ENCODE measurements around the gene POLE2.
"Not testable (repeated sequence)": the region's sequence is repeated elsewhere in the genome, so short reads cannot be mapped to it uniquely, and the experiment has no call there.

POLE2 gene

GRCh38 chr14:49657500-49657899, 30.5 kb downstream of the POLE2 start:
- DNase-seq, result not testable (repeated sequence)

GRCh38 chr14:49654511-49654910, 33.5 kb downstream of the POLE2 start:
- DNase-seq, result no peak

GRCh38 chr14:49653508-49653907, 34.5 kb downstream of the POLE2 start:
- no peak for DNase-seq

DNA sequence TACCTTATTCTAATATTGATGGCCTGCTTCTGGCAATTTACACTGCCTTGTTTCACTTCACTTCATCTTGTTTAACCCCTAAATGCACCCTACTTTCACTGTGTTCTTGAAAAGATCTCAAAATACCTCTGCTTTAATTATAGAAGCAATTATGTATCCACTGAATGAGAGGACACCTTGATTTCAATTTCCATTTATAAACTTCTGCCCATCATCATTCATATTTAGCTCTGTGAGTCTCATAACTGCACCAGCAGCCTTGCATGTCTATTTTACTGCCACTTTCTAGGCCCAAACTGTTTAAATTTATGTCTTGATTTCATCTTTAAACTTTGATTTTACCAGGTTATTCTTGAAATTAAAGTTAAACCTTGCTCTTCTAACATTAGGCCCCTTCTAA, 45.9 kb downstream of the POLE2 start:
- DNase-seq, result no peak

GRCh38 chr14:49641697-49642129, 46.3 kb downstream of the POLE2 start:
- DNase-seq, result no peak

DNA sequence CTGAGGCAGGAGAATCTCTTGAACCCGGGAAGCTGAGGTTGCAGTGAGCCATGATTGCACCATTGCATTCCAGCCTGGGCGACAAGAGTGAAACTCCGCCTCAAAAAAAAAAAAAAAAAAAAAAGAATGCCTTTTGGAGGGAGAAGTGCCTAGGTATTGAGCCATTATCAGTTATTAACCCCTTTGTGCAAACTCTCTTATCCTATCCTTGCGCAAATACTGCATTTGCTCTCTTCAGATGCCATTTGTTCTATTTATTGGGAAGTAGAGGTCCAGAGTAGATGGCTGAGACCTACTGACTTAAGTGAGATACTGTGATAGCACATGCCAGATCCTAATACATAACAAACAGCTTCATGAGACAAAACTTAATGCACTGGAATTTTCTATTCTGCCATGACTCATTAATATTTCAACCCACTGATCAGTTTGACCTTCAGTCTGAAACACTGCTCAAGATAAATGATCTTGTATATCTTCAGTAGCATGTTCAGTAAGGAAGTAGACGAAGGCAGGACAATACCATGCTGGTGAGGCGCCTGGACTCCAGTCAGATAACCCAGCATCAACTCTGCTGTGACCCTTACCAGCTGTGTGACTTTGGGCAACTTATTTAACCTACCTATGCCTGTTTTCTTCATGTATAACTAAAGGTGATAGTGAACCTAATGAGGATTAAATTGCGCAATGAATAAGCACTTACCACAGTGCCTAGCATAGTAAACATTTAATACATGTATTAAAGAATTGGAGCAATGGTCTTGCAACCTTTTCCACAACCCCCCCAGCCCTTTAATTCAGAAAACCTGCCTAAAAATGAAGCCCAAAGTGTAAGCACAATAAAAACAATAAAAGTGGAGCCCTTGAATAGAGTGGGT, 47.2 kb downstream of the POLE2 start:
- no peak for DNase-seq

DNA sequence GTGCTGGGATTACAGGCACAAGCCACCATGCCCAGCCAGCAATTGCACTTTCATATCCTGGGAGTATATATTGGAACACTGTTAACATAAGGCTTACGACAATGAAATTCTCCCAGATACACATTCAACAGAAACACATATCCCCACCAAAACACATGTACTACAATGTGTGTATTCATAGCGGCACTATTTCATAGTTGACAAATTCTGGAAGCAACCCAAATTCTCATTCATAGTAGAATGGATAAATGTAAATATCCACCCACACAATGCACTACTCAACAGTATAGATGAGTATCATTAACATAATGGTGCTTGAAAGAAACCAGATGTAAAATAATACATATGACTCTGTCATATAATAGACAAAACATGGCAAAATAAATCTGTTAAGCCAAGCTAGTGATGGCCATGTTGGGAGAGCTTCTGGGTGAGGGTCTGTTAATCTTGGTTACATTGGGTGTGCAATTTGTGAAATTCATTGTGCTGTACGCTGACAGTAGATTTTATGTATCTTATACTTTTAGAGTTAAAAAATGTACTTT, 50.4 kb downstream of the POLE2 start:
- DNase-seq, result no peak

DNA sequence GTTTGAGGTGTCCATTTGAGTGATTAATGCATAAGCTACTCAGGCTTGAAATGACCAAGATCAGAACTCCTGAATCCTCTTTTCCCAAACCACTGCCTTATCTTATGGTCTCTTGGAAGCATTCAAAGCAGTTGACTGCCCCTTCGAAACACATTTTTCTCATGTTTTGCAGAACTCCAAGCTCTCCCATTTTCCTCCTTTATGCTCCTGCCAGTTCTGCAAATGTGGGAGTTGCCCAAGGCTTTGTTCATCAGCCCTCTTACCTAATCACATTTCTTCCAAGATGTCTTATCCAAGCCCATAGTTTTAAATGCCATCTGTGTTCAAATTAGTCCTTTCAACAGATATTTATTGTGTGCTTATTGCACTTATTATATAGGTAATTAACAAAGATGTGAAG, 51.1 kb downstream of the POLE2 start:
- DNase-seq, result no peak

DNA sequence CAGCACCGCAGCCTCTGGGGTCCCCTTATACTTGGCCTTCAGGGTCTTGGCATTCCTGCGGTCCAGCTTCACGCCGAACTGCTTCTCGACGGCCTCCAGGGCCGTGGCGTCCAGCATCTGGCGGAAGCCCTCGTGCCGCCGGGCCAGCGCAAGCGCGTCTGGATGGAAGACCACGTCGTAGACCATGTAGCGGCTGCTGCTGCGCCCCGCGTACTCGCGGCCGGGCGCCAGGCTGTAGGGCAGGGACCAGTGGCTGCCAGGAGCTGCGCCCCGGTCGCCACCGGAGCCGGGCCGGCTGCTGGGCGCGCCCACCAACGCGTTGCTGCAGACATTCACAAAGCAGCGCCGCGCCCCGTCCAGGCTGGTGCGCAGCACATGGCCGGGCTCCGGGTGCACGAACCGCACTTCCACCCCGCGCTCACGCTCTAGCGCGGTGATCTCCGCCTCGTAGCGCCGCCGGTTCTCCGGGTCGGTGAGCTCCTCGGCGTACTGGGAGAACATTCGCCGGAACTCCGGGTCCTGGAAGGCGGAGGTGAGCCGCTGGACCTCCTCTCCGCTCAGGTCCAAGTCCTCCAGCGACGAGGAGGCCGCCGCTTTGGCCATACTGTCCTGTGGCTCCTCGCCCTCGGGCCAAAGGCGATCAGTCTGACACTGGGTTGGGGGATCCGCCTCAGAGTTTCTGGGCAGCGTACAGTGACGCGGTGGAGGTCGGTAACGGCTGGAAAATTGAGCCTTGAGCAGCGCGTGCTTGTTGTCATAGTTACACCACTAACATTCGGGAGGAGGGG, 53.3 kb downstream of the POLE2 start, which contains the start of gene DNAAF2:
Gene DNAAF2, minus strand, starts transcription at position 698 of the 788 bp plus-strand sequence. Its CDS starts 95 bp downstream, at position 603.
- peak; percentile 14 for DNase-seq

DNA sequence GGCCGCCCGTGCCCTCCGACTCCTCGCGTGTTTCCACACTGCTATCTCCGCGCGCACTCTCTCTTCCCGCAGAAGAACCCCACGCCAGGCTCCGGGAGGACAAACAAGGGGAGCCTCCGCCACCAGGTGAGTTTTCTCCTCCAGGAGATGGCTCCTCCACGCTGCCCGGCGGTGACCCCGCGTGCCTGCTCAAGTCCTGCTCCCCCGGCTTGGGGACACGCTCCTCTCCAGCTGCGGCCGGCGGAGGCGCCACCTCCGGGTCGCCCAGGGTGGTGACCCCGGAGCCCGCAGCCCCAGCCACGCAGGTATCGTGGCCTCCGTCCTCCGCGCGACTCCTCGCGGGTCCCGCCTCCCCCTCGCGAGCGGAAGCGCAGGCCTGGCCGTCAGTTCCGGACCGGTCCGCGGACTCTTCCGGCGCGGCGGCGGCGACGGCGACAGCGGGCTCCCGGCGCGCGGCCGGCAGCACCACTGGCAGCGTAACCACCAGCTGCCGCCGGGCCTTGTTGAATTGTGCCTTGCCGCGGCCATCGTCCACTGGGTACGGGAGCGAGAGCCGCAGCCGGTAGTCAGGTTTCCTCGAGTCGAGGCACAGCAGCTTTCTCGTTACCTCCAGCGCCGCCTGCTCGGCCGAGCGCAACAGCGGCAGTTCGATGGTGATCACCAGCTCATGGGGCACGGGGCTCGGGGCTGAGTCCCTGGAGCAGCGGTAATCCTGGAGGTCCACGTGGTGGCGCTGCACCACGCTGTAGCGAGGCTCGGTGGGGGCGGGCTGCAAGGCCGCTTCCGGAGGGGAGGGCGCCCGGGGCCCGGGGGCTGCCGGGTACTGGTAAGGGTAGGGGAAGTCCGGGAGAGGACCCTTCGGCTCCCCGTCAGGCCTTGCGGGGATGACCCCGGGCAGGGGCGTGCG, 54.1 kb downstream of the POLE2 start:
- peak; percentile 89 to 93 for DNase-seq

DNA sequence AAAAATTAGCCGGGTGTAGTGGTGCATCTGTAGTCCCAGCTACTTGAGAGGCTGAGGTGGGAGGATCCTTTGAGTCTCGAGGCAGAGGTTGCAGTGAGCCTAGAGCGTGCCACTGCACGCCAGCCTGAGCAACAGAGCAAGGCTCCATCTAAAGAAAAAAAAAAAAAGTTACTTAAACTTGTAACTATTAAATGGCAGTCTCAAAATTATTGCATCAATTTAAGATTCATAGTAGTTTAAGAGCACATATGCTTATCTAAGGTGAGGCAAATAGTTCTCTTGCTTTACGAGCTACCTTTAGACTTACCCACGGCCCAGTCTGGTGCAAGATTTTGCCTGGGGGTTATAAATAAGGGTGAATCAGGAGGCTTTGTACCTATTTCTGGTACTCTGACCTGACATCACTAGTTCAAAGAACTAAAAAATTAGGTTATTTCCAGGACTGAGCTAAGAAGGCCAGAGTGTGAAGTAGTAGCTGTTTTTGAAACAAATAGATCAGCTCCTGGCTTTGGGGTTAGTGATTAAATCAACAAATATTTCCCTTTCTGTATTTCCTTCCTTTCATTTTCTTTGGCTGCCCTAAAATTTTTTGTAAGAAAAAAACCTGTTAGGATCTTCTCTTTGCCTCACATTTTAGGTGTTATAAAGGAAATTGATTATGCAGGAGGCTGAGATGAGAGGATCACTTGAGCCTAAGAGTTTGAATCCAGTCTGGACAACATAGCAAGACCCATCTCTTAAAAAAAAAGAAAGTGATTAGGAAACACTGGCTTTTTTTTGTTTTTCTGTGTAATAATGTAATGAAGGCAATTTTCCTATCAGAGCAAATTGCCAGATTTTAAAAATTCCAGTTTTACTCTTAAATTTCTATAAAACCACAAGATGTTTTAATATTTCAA, 63.8 kb downstream of the POLE2 start:
- no peak for DNase-seq

DNA sequence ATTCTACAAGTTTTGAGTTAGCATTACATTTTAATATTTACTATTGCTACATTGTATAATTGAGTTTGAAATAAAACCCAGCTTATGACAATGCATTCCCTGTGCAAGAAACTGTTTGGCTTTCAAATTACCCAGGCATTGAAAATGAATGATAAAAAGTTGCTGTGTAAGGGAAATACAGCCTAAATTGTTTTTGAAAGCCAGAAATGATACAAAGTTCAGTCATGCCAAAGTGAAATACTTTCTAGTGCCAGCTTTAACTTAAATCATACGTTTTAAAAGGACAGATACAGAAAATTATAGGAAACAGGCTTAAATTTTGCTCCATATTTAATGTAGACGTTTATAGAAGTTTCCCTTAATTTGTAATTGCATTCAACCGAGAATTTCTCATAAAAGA, 64.6 kb downstream of the POLE2 start:
- no peak for DNase-seq

GRCh38 chr14:49622022-49622607, 65.9 kb downstream of the POLE2 start:
- no peak for DNase-seq

GRCh38 chr14:49621114-49621881, 66.7 kb downstream of the POLE2 start:
- peak in 1 of 2 experiments; percentile 27 for DNase-seq

- peak; percentile 91 to 97 for DNase-seq
Observed at GRCh38 chr14:49620182-49621113, 67.6 kb downstream of the POLE2 start, which contains the start of the genes MGAT2 and RPL36AL. MGAT2 (plus strand) TSS chr14:49620799; CDS start chr14:49621269, 470 bp downstream. RPL36AL (minus strand) TSS chr14:49620626; CDS start chr14:49619104, 1,522 bp downstream.

DNA sequence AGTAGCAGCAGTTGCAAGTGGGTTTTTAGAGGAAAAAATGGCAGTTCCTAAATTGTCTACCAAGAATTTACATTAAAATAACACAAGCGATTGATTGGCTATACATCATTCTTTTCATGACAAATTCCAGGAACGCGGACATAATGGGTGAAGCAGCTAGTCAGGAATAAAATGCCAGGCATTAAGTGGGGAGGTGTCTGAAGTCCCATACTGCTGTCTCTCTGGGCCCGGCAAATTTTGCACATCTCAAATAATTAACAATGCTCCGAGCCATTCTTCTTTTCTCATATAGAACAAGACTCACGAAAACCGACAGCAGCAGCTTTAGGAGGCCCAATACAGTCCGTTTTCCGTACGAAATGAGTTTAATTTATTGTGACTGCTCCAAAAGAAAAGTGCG, 68.3 kb downstream of the POLE2 start:
- DNase-seq, result no peak

GRCh38 chr14:49619273-49619672, 68.7 kb downstream of the POLE2 start:
- not testable (repeated sequence) for DNase-seq

DNA sequence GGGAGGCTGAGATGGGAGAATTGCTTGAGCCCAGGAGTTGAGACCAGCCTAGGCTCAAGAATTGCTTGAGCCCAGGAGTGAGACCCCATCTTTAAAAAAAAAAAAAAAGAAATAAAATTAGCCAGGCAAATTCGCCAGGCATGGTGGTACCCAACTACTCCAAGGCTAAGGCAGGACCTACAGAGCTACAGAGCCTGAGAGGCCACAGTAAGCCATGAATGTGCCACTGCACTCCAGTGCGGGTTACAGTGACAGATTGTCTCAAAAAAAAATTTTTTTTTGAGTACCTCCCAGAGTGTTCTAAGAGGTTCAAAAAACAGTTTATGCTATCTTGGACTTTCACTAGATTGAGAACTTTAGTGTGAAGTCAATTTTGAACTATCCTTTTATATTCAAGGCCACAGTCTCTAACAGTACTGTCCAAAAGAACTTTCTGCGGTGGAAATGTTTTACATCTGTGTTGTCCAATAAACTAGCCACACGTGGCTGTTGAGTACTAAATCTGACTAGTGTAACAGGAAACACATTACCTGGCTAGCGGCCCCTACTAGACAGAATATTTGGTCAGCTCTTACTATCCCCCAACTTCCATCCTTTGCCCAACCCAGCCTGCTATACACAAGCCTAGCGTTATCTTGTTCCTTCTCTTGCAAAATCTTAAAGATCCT, 70.0 kb downstream of the POLE2 start:
- DNase-seq, result no peak
